NCI-H1694 (cell line): ENCODE data around the gene STX8.
"Not testable (repeated sequence)": the region's sequence is repeated elsewhere in the genome, so short reads cannot be mapped to it uniquely, and the experiment has no call there.

Experiments
- DNase-seq: peaks from one replicate; lab custom pipeline; 2025; lab: John Stamatoyannopoulos, UW

Gene STX8

DNA sequence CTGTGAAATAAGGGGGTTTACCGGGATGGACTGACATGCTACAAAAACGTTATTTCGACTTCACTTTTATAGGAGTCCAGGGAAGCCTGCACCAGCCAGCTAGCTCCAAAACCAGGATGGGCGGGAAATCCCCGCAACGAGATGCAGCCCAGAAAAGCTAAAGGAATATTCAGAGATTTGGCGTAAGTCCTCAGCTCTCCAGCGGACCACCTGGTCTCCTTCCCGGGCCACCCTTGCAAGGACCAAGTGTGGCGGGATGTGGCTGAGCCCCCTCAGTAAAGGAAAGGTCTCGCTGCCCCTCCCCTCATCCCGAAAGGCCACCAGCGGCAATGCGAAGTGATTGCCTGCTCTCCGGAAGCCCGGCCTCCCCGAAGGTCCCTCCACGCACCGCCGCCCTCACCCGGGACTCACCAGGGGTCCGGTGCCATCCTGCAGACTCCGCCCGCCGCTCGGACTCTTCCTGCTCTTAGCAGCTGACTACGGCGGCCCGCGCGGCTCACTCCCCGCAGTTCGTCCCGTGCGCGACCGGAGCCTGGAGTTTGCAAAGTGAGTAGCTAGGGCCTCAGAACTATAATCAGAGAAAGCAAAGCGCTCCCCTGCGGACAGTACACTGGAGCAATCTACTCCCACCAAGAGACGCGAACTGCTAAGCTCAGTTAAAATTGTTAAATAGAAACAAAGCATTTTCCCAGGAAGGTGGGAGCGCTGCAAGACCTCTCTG is at the start of gene STX8:
TSS of gene STX8 (minus strand) at position 440 of the 721 bp plus-strand sequence. CDS start at position 428, 12 bp downstream.
- peak; percentile 21 for DNase-seq

- DNase-seq = no peak
These were observed 47.3 kb upstream of the STX8 start for GRCh38 chr17:9622961-9623360.

- no peak for DNase-seq
These were observed 39.9 kb upstream of the STX8 start for GRCh38 chr17:9615486-9615885.

- no peak for DNase-seq
These were observed 36.4 kb upstream of the STX8 start for GRCh38 chr17:9612006-9612405.

GRCh38 chr17:9611557-9611956 is 35.9 kb upstream of the STX8 start:
- no peak for DNase-seq

DNA sequence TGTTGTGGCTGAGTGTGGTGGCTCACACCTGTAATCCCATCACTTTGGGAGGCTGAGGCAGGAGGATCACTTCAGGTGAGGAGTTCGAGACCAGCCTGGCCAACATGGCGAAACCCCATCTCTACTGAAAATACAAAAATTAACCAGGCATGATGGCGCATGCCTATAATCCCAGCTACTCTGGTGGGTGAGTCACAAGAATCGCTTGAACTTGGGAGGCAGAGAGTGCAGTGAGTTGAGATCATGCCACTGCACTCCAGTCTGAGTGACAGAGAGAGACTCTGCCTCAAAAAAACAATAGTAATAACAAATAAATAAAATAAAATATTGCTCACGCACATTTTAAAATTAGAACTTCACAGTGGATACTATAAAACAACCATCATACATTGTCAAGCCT is 31.4 kb upstream of the STX8 start:
- DNase-seq = not testable (repeated sequence)

- DNase-seq = no peak
These were observed 30.8 kb upstream of the STX8 start for GRCh38 chr17:9606453-9606852.

- not testable (repeated sequence) for DNase-seq
These were observed 29.0 kb upstream of the STX8 start for GRCh38 chr17:9604583-9604982.

DNA sequence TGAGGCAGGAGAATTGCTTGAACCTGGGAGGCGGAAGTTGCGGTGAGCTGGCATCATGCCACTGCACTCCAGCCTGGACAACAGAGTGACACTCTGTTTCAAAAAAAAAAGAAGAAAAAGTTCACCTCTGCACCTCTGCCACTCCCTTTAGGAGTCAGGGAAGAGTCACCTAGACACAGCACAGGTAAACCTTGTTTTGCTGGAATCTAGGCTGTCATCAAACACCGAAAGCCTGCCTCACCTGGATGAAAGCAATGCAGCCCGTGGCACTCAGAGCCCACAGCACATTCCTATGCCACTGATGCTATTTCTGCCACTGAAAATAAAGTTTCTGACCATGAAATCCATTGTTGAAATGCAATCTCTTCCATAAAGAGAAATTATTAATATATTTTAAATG is 23.0 kb upstream of the STX8 start:
- DNase-seq = no peak

- DNase-seq = not testable (repeated sequence)
These were observed 22.0 kb upstream of the STX8 start for GRCh38 chr17:9597638-9598037.

DNA sequence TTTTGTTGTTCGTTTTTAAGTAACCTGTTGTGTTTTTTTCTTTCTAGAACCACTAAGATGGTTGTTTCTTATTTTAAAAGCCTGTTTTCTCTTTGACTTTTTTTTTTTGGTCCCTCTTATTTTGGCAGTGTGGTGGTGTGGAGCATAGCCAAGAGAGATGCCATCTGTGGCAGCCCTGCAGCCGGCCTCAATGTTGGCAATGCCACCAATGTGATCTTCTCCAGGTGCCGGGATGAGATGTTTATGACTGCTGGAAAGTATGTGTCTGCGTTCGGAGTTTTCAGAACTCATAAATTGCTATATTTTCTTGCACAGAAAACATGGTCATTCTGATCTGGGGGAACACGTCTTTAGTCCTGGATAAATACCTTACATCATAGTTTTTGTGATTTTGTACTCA is 18.4 kb upstream of the STX8 start:
- DNase-seq = no peak

- DNase-seq = no peak
These were observed 12.5 kb upstream of the STX8 start for GRCh38 chr17:9587969-9588656.

DNA sequence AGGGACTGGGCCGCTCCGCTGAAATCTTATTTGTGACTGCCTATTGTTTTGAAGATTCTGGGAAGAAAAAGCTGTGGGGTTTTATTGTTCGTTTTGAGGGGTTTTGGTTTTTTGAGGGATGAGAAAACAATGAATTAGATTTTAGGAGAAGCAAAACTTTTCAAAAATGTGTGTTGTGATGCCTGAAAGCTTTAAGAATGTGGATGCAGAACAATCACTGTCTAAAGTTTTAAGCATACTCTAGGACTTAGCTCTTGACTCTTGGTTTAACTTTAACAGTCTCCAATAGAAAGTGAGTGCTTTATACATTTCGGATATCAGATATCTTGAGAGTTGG is 1.7 kb upstream of the STX8 start:
- DNase-seq = no peak

DNA sequence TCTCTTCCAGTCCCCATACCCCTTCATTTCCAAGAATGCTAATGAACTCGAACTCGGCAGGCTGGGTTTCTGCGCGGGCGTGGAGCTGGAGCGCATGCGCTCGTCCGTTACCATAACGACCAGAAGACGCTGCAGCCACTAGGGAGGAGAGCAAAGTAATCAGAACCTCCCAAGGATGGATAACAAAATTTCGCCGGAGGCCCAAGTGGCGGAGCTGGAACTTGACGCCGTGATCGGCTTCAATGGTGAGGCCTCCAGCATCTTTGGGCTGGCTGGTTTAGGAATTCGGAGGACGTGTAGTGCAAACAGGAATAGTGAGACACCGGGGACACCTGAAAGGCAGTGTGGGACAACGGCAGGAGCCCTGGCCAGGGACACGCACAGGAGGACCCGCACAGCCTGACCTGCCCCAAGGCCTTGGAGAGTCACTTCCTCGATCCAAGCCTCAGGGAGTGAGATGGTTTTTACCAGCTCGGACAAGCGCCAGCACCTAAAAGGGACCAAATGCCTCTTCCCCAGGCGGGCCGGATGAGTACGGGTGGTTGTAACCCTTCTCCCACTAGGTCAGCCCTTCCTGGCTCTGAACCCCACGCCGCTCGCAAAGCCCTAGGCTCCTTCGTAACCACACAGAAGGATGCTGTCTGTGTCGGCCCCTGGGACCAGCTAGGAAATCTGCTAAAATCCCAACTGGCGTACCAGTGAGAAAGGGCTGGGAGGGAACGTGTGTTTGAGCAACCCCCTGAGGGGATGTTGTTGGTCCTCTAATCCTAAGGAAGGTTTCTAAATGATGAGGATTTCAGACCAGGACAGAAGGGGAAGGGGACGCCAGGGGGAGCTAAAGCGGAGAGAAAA is 1.1 kb upstream of the STX8 start, which contains the start of gene CFAP52:
TSS of gene CFAP52 (plus strand) at position 122 of the 852 bp plus-strand sequence. CDS start at position 176, 54 bp downstream.
- DNase-seq = peak; percentile 55

DNA sequence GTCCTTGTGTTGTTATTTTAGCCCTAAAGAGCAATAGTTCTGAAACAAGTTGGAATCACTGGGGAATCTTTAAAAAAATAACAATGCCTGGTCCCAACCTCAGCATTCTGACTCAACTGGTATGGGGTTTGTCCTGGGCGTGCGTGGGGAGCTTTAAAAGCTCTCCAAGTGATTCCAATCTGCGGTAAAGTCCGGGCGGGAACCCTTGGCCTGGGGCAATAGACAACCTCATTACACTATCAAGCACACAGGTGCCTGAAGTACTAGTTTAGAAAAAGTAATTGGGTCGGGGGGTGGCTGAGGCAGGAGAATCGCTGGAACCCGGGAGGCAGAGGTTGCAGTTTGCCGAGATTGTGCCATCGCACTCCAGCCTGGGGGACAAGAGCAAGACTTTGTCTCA is 4.4 kb downstream of the STX8 start:
- DNase-seq = no peak

DNA sequence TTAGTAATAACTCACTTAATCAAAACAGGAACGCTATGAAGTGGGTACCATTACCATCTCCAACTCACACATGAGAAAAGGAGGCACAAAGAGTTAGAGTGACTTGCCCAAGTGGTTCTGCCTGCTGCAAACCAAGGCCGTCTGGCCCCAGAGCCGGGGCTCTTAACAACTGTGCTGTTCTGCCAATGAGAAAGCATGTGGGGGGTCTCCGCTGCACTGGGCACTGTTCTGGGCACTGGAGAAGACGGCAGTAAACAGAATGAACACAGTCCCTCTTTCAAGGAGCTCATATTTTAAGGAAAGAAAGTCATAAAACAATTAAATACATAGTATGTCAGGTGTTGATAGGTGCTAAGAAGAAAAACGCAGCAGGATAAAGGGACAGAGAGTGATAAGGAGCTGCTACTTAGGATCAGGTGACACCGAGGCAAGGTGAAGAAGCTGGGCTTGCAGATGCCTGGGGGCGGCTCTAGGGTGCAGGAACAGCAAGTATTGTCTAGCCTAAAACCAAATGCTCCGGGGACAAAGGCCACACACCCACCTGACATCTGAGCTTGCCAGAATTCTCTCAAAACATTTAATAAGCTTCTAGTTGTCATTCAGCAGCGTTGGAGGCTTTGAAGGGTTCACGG is 6.5 kb downstream of the STX8 start:
- DNase-seq = no peak

GRCh38 chr17:9568004-9568403 is 7.6 kb downstream of the STX8 start:
- DNase-seq = no peak

DNA sequence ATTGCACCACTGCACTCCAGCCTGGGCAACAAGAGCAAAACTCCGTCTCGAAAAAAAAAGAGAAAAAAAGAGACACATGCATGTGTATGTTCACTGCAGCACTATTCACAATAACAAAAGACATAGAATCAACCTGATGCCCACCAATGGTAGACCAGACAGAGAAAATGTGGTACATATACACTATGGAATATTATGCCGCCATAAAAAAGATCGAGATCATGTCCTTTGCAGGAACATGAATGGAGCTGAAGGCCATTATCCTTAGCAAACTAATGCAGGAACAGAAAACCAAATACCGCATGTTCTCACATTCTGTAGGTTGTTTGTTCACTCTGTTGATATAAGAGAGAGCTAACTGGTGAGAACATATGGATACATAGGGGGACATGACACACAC is 8.9 kb downstream of the STX8 start:
- DNase-seq = not testable (repeated sequence)

GRCh38 chr17:9566067-9566466 is 9.6 kb downstream of the STX8 start:
- peak; percentile 5 for DNase-seq

GRCh38 chr17:9564104-9564503 is 11.5 kb downstream of the STX8 start:
- no peak for DNase-seq

GRCh38 chr17:9557857-9558256 is 17.8 kb downstream of the STX8 start:
- no peak for DNase-seq

DNA sequence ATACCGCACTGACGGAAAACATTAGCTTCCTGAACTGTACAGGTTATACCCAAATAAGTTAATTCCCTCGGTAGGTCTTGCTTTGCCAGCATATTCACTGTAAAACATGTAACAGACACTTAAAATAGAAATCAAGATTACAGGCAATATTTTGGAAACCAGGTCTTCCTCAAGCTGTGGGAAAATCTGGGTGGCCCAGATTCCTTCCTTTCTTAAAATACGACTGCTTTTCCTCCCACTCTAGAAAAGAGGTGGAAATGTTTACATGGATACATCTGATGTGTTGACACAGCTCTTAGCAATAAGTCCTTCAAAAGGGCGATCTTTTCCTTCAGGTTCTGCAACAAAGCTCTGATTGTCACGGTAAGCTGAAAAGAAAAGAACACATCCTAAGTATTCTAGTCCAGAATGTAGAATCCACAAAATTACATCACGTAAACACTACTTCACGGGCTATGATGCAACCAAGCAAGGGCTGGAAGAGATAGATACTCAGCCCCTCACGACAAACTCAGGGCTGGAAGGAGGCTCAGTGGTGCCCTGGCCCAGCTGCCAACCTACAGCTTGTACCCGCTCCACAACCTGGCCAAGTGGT is 18.4 kb downstream of the STX8 start:
- DNase-seq = no peak
